Adrenal gland (tissue), 5 donors: ENCODE results near the gene MMRN1.

Experiments
- POLR2A ChIP-seq, 2 donors: fragments of 450-650 bp; IDR thresholded peaks; one replicate each; pipeline ENCODE4 v1.6.1; 2017; ENCODE audit warnings: antibody characterized with exemption in 2 of 2, mild to moderate bottlenecking in 2 of 2, moderate library complexity in 1 of 2
- TF ChIP-seq, protein P1 (sequence below), 6 experiments: fragments of 450-650 bp in 4 of 6; fragments of 200-600 bp in 2 of 6; sonication (generic) in 1 of 6; IDR thresholded peaks; 1 replicate in 5 of 6; 2 replicates in 1 of 6; pipeline versions ENCODE4 v1.5.1 to v1.8.0; 2016 to 2021; ENCODE audit warnings: antibody characterized with exemption in 6 of 6, mild to moderate bottlenecking in 2 of 6, moderate library complexity in 1 of 6
- donor health status: DM: no; HTN: no; CAD: no.

- TF ChIP-seq, protein P1, sequence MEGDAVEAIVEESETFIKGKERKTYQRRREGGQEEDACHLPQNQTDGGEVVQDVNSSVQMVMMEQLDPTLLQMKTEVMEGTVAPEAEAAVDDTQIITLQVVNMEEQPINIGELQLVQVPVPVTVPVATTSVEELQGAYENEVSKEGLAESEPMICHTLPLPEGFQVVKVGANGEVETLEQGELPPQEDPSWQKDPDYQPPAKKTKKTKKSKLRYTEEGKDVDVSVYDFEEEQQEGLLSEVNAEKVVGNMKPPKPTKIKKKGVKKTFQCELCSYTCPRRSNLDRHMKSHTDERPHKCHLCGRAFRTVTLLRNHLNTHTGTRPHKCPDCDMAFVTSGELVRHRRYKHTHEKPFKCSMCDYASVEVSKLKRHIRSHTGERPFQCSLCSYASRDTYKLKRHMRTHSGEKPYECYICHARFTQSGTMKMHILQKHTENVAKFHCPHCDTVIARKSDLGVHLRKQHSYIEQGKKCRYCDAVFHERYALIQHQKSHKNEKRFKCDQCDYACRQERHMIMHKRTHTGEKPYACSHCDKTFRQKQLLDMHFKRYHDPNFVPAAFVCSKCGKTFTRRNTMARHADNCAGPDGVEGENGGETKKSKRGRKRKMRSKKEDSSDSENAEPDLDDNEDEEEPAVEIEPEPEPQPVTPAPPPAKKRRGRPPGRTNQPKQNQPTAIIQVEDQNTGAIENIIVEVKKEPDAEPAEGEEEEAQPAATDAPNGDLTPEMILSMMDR (IDR thresholded peaks at IDR 0.05): no peak
- no peak for TF ChIP-seq POLR2A (IDR thresholded peaks at IDR 0.05)
Observed at GRCh38 chr4:89981789-89982334, 87.2 kb downstream of the MMRN1 start.
